HL-60 (cell line): ENCODE results near the gene OR6Y1.

Experiments
- GABPA ChIP-seq: IDR thresholded peaks from 2 replicates; pipeline ENCODE4 v1.6.1; 2012; ENCODE audit warnings: low read depth
- POLR2AphosphoS5 ChIP-seq: IDR thresholded peaks from 2 replicates; pipeline ENCODE4 v1.6.1; 2012; ENCODE audit warnings: low read depth
- TF ChIP-seq, protein P1 (sequence below): IDR thresholded peaks from one replicate; pipeline ENCODE4 v1.5.1; 2011; ENCODE audit warnings: low read length, control low read depth, inconsistent platforms; ENCODE audit not compliant: insufficient read depth
- TF ChIP-seq, protein P2 (sequence below): IDR thresholded peaks from 2 replicates; pipeline ENCODE4 v1.6.1; 2012; ENCODE audit warnings: low read depth; ENCODE audit not compliant: insufficient replicate concordance

DNA sequence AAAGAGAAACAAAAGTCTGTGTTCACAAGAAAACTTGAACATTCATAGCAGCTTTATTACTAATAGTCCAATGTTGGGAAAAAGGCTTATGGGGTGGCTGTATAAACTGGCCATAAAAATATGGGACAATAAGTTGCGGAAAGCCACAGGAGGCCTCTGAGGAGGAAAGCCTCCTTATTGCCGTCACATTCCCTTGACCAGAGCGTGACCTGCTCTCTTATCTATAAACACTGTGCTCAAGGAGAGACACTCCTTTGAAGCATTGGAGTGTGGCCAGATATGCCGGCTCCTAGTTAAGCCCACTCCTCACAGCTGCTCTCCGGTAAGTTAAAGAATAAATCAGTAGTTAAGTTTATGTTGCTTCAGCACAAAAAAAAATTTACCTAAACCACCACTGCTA lies 19.7 kb downstream of the OR6Y1 start:
- TF ChIP-seq, protein P1, sequence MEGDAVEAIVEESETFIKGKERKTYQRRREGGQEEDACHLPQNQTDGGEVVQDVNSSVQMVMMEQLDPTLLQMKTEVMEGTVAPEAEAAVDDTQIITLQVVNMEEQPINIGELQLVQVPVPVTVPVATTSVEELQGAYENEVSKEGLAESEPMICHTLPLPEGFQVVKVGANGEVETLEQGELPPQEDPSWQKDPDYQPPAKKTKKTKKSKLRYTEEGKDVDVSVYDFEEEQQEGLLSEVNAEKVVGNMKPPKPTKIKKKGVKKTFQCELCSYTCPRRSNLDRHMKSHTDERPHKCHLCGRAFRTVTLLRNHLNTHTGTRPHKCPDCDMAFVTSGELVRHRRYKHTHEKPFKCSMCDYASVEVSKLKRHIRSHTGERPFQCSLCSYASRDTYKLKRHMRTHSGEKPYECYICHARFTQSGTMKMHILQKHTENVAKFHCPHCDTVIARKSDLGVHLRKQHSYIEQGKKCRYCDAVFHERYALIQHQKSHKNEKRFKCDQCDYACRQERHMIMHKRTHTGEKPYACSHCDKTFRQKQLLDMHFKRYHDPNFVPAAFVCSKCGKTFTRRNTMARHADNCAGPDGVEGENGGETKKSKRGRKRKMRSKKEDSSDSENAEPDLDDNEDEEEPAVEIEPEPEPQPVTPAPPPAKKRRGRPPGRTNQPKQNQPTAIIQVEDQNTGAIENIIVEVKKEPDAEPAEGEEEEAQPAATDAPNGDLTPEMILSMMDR, result no peak
- TF ChIP-seq POLR2AphosphoS5 (no peak), GABPA (no peak)
- TF ChIP-seq, protein P2, sequence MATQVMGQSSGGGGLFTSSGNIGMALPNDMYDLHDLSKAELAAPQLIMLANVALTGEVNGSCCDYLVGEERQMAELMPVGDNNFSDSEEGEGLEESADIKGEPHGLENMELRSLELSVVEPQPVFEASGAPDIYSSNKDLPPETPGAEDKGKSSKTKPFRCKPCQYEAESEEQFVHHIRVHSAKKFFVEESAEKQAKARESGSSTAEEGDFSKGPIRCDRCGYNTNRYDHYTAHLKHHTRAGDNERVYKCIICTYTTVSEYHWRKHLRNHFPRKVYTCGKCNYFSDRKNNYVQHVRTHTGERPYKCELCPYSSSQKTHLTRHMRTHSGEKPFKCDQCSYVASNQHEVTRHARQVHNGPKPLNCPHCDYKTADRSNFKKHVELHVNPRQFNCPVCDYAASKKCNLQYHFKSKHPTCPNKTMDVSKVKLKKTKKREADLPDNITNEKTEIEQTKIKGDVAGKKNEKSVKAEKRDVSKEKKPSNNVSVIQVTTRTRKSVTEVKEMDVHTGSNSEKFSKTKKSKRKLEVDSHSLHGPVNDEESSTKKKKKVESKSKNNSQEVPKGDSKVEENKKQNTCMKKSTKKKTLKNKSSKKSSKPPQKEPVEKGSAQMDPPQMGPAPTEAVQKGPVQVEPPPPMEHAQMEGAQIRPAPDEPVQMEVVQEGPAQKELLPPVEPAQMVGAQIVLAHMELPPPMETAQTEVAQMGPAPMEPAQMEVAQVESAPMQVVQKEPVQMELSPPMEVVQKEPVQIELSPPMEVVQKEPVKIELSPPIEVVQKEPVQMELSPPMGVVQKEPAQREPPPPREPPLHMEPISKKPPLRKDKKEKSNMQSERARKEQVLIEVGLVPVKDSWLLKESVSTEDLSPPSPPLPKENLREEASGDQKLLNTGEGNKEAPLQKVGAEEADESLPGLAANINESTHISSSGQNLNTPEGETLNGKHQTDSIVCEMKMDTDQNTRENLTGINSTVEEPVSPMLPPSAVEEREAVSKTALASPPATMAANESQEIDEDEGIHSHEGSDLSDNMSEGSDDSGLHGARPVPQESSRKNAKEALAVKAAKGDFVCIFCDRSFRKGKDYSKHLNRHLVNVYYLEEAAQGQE, result no peak
